Measurements from ENCODE around the gene BMPER. TPM values are rescaled to one million over a fixed set of nuclear protein-coding genes. Genes with fewer than 3 reads are reported as not detected.

The BMPER gene
- total RNA-seq, 1 experiment from 2014 or later: 6.7 TPM

- CTCF ChIA-PET: interaction anchor here (0.5 to 2.3 kb wide), 8 partner anchors 19 to 691 kb away, joined by 4 to 16 read pairs (median 6); no protein-coding TSS in a partner anchor
- BruUV-seq (replicated peaks): no TSS peak
- Histone ChIP-seq H3K4me1 (ENCODE audit: insufficient read depth, low read length, poor library complexity, severe bottlenecking) (peaks cover 18% of the 10 kb centered on the region), H3K27ac (ENCODE audit: low read depth, low read length, poor library complexity, severe bottlenecking) (no peak overlapping the region), H3K27me3 (replicated peaks; ENCODE audit: insufficient read depth, low read depth, low read length, poor library complexity) (no peaks in the 10 kb centered on the region), H3K9me3 (ENCODE audit: low read depth, low read length, poor library complexity, severe bottlenecking) (no peaks in the 10 kb centered on the region), H3K36me3 (ENCODE audit: insufficient read depth, low read length, poor library complexity, severe bottlenecking) (no peaks in the 10 kb centered on the region), H3K4me3 (ENCODE audit: low read depth, low read length, poor library complexity, severe bottlenecking) (no peak overlapping the region)
- TF ChIP-seq EZH2 (IDR thresholded peaks at IDR 0.05; ENCODE audit: borderline replicate concordance, low read depth, low read length, poor library complexity, severe bottlenecking): no peak
- TF ChIP-seq CTCF (conservative IDR thresholded peaks at IDR 0.05; ENCODE audit: low read depth, low read length): no peak
- DNase-seq (ENCODE audit: low spot score): peak; percentile 53
- intact Hi-C loops (cut with micrococcal nuclease; ENCODE audit: unreplicated experiment): loop anchor here (5.0 to 10.0 kb wide), 3 partner anchors 599 to 746 kb away; no protein-coding TSS in a partner anchor
- POLR2A ChIA-PET (ENCODE audit: low non-redundant PET): no interaction called here
Measured at GRCh38 chr7:33933611-33934281, 28.4 kb downstream of the BMPER start.

DNA sequence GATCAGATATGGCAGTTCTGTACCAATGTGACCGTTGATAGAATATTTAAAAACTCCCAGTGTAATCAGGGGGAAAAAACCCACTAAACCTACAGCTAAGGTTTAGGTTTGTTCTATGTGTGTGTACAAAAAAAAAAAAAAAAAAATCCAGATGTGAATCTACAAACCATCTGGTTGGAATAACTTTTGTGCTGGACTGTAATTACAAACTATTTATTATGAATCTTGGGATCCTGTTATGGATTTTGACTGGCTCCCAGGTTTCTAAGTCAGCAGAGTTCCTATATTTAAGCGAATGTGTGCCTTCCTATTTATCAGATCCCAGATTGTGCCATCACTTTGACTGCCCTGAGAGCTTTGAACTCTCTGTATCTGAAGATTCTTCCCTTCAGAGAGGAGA, 29.1 kb downstream of the BMPER start:
- no peaks in the 10 kb centered on the region for H3K9me3 ChIP-seq (ENCODE audit: low read depth, low read length, poor library complexity, severe bottlenecking)
- no peak for DNase-seq (ENCODE audit: low spot score)
- no peak overlapping the region for H3K4me3 ChIP-seq (ENCODE audit: low read depth, low read length, poor library complexity, severe bottlenecking)
- no peaks in the 10 kb centered on the region for H3K27me3 ChIP-seq (replicated peaks; ENCODE audit: insufficient read depth, low read depth, low read length, poor library complexity)
- ChIA-PET CTCF (interaction anchor here (0.5 kb wide), 1 partner anchor 48 kb away, joined by 5 read pairs; no protein-coding TSS in a partner anchor), POLR2A (ENCODE audit: low non-redundant PET) (no interaction called here)
- H3K36me3 ChIP-seq (ENCODE audit: insufficient read depth, low read length, poor library complexity, severe bottlenecking): no peaks in the 10 kb centered on the region
- TF ChIP-seq EZH2 (IDR thresholded peaks at IDR 0.05; ENCODE audit: borderline replicate concordance, low read depth, low read length, poor library complexity, severe bottlenecking) (no peak), CTCF (conservative IDR thresholded peaks at IDR 0.05; ENCODE audit: low read depth, low read length) (no peak)
- no TSS peak for BruUV-seq (replicated peaks)
- no peak overlapping the region for H3K27ac ChIP-seq (ENCODE audit: low read depth, low read length, poor library complexity, severe bottlenecking)
- intact Hi-C loops (cut with micrococcal nuclease; ENCODE audit: unreplicated experiment): loop anchor here (5.0 to 10.0 kb wide), 3 partner anchors 600 to 747 kb away; no protein-coding TSS in a partner anchor
- peaks cover 18% of the 10 kb centered on the region for H3K4me1 ChIP-seq (ENCODE audit: insufficient read depth, low read length, poor library complexity, severe bottlenecking)

DNA sequence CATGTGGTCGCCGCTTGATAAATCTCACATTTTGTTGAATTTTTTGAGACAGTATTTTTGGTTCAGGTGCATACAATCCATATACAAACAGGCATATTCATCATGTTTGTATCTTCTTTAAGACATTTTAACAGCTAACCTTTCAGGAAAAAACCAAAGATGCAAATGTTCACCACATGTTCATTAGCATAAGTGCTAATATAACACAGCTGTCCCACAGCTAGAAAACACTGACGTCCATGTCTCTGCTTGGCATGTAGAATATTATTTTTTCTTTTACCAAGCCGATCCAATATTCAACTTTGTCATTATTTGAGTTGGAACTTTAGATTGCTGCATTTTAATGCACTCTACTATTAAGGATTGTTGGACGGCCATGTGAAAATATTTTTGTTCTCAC, 31.2 kb downstream of the BMPER start:
- Histone ChIP-seq H3K27ac (ENCODE audit: low read depth, low read length, poor library complexity, severe bottlenecking) (no peak overlapping the region), H3K4me1 (ENCODE audit: insufficient read depth, low read length, poor library complexity, severe bottlenecking) (peaks cover 18% of the 10 kb centered on the region), H3K9me3 (ENCODE audit: low read depth, low read length, poor library complexity, severe bottlenecking) (no peaks in the 10 kb centered on the region), H3K27me3 (replicated peaks; ENCODE audit: insufficient read depth, low read depth, low read length, poor library complexity) (no peaks in the 10 kb centered on the region), H3K4me3 (ENCODE audit: low read depth, low read length, poor library complexity, severe bottlenecking) (no peak overlapping the region), H3K36me3 (ENCODE audit: insufficient read depth, low read length, poor library complexity, severe bottlenecking) (no peaks in the 10 kb centered on the region)
- intact Hi-C loops (cut with micrococcal nuclease; ENCODE audit: unreplicated experiment): loop anchor here (10.0 kb wide), 2 partner anchors 602 to 692 kb away; no protein-coding TSS in a partner anchor
- ChIA-PET POLR2A (ENCODE audit: low non-redundant PET) (no interaction called here), CTCF (no interaction called here)
- no peak for DNase-seq (ENCODE audit: low spot score)
- TF ChIP-seq EZH2 (IDR thresholded peaks at IDR 0.05; ENCODE audit: borderline replicate concordance, low read depth, low read length, poor library complexity, severe bottlenecking): no peak
- TF ChIP-seq CTCF (conservative IDR thresholded peaks at IDR 0.05; ENCODE audit: low read depth, low read length): no peak
- BruUV-seq (replicated peaks): no TSS peak
